Osteoblast (primary cell): Measurements from ENCODE around the gene MBP. TPM values are rescaled to one million over a fixed set of nuclear protein-coding genes. Genes with fewer than 3 reads are reported as not detected.

Source experiments
- DNase-seq: peaks from one replicate; pipeline ENCODE4 v3.0.0; 2011; ENCODE audit warnings: low spot score, mixed read lengths; ENCODE audit not compliant: insufficient read length; ENCODE audit errors: missing footprints
- H2AFZ ChIP-seq: 2 replicates; pipeline ENCODE4 v1.6.0; 2011; ENCODE audit warnings: mild to moderate bottlenecking, low read length
- H3K27ac ChIP-seq: 2 replicates; pipeline ENCODE4 v1.5.1; 2011; ENCODE audit warnings: mild to moderate bottlenecking, low read depth, low read length, moderate library complexity
- H3K27me3 ChIP-seq: 2 replicates; pipeline ENCODE4 v1.6.0; 2012; ENCODE audit warnings: mild to moderate bottlenecking, control low read depth, inconsistent platforms, low read length, moderate library complexity; ENCODE audit not compliant: insufficient read depth
- H3K36me3 ChIP-seq: 2 replicates; pipeline ENCODE4 v1.5.1; 2011; ENCODE audit warnings: mild to moderate bottlenecking, low read length, control low read depth, moderate library complexity; ENCODE audit not compliant: insufficient read depth
- H3K4me1 ChIP-seq: 2 replicates; pipeline ENCODE4 v1.5.1; 2011; ENCODE audit warnings: mild to moderate bottlenecking, low read length, control low read depth, moderate library complexity; ENCODE audit not compliant: insufficient read depth
- H3K4me2 ChIP-seq: 2 replicates; pipeline ENCODE4 v1.6.0; 2011; ENCODE audit warnings: mild to moderate bottlenecking, low read length; ENCODE audit not compliant: insufficient read depth
- H3K4me3 ChIP-seq: fragments of 200-600 bp; sonication (generic); 3 replicates; pipeline ENCODE4 v1.5.1; 2012; ENCODE audit warnings: mild to moderate bottlenecking, low read length, inconsistent platforms; ENCODE audit not compliant: insufficient read depth
- H3K79me2 ChIP-seq: 2 replicates; pipeline ENCODE4 v1.6.0; 2012; ENCODE audit warnings: mild to moderate bottlenecking, low read length, control low read depth, inconsistent platforms; ENCODE audit not compliant: insufficient read depth
- H3K9me3 ChIP-seq: 2 replicates; pipeline ENCODE4 v1.5.1; 2011; ENCODE audit warnings: low read depth, low read length, control low read depth
- H4K20me1 ChIP-seq: 2 replicates; pipeline ENCODE4 v1.6.0; 2012; ENCODE audit warnings: mild to moderate bottlenecking, low read length, control low read depth; ENCODE audit not compliant: insufficient read depth
- total RNA-seq: library from RNA; depleted of rRNA; stranded (reverse); fragments of >200 nt; gene quantifications from 2 replicates; pipeline ENCODE4 v1.2.3, GENCODE V29; 2012
- TF ChIP-seq, protein P1 (sequence below): IDR thresholded peaks from 2 replicates; pipeline ENCODE4 v1.5.1; 2011; ENCODE audit warnings: mild to moderate bottlenecking, low read depth, low read length, moderate library complexity; ENCODE audit errors: extremely low read depth

Gene MBP
- total RNA-seq, 1 donor = 2.2 TPM

DNA sequence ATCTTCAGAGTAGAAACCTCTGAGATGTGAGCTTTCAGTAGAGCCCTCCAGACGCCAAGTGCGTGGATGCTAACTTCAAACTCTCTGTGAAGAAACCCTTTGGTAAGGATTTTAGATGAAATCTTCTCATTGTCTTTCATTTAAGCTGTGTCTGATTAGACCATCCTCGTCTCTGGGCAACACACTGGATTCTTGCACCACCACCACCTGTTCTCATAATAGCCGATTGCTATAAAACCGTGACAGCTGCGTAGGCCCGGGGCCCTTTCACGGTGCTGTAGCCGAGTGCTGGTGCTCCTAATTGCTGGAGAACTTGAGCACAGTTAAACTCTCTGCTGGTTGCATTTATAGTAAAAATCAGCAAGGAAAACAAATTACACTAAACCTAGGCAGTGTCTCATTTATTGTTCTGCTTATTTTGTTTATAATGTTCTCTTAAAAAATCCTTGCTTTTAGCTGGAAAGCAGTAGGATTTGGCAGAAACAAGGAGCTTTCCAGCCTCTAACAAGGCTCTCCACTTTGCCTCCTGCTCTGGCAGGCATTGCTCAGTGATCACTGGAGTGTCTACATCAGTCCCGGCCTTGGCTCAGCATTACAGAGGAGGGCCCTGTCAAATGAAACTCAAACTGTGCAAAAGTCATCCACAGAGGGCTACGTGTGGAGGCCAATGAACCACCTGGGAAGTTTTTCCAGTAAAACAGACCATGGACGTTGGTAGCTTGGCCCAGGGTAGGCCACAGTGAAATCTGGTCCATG is 40.9 kb upstream of the MBP start:
- TF ChIP-seq, protein P1, sequence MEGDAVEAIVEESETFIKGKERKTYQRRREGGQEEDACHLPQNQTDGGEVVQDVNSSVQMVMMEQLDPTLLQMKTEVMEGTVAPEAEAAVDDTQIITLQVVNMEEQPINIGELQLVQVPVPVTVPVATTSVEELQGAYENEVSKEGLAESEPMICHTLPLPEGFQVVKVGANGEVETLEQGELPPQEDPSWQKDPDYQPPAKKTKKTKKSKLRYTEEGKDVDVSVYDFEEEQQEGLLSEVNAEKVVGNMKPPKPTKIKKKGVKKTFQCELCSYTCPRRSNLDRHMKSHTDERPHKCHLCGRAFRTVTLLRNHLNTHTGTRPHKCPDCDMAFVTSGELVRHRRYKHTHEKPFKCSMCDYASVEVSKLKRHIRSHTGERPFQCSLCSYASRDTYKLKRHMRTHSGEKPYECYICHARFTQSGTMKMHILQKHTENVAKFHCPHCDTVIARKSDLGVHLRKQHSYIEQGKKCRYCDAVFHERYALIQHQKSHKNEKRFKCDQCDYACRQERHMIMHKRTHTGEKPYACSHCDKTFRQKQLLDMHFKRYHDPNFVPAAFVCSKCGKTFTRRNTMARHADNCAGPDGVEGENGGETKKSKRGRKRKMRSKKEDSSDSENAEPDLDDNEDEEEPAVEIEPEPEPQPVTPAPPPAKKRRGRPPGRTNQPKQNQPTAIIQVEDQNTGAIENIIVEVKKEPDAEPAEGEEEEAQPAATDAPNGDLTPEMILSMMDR = no peak
- Histone ChIP-seq H3K27ac (no peak overlapping the region), H3K4me2 (no peak overlapping the region)

DNA sequence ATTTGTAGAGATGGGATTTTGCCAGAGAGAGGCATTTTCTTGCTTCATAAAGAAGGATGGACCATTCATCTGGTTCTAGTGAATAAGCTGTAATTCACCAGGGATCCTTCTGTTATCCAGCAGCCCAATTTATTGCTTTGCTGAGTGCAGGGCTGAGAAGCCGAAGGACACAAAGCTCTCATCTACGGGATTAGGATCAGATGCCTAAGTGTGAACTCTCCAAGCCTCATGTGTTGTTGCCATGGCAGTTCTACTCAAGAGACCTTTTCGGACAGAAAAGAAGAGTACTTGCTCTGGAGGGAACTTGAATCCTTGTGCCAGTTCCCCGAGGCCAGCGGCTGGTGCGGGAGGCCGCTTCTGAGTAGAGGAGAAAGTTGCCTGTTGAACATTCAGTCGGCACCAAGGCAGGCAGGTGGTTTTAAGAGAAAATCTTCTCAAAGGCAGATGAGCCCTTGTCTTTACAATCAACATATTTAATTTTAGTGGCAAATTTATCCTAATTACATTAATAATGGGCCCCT is 38.4 kb upstream of the MBP start:
- Histone ChIP-seq H2AFZ (no peak overlapping the region), H3K4me1 (peaks cover 2% of the 10 kb centered on the region), H3K4me2 (no peak overlapping the region), H3K79me2 (no peaks in the 10 kb centered on the region), H3K36me3 (no peaks in the 10 kb centered on the region), H3K9me3 (no peaks in the 10 kb centered on the region), H3K4me3 (no peak overlapping the region), H4K20me1 (no peaks in the 10 kb centered on the region), H3K27me3 (no peaks in the 10 kb centered on the region), H3K27ac (no peak overlapping the region)
- no peak for DNase-seq
- TF ChIP-seq, protein P1 = no peak

More for the DNA sequence above, 40.9 kb upstream of the MBP start:
- Histone ChIP-seq H3K36me3 (no peaks in the 10 kb centered on the region), H2AFZ (no peak overlapping the region), H3K4me1 (no peaks in the 10 kb centered on the region), H4K20me1 (no peaks in the 10 kb centered on the region), H3K27me3 (no peaks in the 10 kb centered on the region), H3K79me2 (no peaks in the 10 kb centered on the region), H3K9me3 (no peaks in the 10 kb centered on the region), H3K4me3 (no peak overlapping the region)
- no peak for DNase-seq

DNA sequence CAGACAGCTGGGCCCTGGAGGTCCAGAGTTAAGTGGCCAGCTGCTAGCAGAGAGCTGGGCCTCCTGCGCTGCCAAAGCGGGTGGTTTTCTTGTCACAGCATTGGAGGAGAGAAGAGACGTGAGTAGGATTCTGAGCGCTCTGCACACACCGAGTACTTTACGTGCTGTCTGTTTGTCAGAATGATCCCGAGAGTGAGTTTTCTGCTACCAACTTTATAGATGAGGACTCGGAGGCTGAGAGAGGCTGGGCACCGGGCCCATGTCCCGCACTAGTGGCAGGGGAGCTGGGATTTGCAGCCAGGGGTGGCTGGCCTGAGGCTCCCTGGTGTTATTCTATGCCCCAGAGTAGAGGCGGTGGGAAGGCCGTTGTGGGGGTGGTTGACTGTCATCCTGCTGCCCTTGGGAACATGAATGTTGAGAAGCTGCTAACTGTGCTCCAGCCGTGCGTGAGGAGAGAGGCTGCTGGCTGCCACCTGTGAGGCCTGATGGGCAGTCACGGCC is 36.3 kb upstream of the MBP start:
- no peaks in the 10 kb centered on the region for H3K9me3 ChIP-seq

DNA sequence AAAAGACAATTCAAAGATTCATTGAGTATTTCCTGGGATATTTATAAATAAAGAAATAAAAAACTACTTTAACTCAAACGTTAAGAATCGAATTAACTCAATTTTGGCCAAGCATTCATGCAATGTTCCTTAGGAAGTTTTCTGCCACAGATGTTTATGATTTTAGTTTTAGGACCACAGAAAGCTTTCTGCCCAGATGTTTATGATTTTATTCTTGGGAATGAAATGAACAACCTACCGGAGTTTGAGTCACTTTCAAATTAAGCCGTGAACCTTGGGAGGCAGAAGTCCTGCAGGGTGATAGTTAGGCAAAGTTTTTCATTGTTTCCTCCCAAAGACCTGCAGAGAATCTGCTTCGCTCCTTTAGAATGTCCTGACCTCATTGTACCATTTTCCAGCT is 34.7 kb upstream of the MBP start:
- Histone ChIP-seq H2AFZ (no peak overlapping the region), H3K4me2 (no peak overlapping the region), H3K79me2 (no peaks in the 10 kb centered on the region), H3K36me3 (no peaks in the 10 kb centered on the region), H3K27me3 (peaks cover 2% of the 10 kb centered on the region), H3K9me3 (no peaks in the 10 kb centered on the region), H4K20me1 (no peaks in the 10 kb centered on the region), H3K27ac (no peak overlapping the region), H3K4me1 (peaks cover 3% of the 10 kb centered on the region), H3K4me3 (no peak overlapping the region)
- TF ChIP-seq, protein P1 = no peak
- DNase-seq = no peak

More for the DNA sequence above, 36.3 kb upstream of the MBP start:
- no peaks in the 10 kb centered on the region for H3K79me2 ChIP-seq
- no peaks in the 10 kb centered on the region for H4K20me1 ChIP-seq
- H3K36me3 ChIP-seq = no peaks in the 10 kb centered on the region
- no peak overlapping the region for H2AFZ ChIP-seq
- DNase-seq = no peak
- TF ChIP-seq, protein P1 = no peak
- no peaks in the 10 kb centered on the region for H3K27me3 ChIP-seq
- peaks cover 3% of the 10 kb centered on the region for H3K4me1 ChIP-seq
- H3K4me3 ChIP-seq = no peak overlapping the region
- H3K27ac ChIP-seq = no peak overlapping the region
- no peak overlapping the region for H3K4me2 ChIP-seq
